ENCODE results near the gene P2RY6.

DNA sequence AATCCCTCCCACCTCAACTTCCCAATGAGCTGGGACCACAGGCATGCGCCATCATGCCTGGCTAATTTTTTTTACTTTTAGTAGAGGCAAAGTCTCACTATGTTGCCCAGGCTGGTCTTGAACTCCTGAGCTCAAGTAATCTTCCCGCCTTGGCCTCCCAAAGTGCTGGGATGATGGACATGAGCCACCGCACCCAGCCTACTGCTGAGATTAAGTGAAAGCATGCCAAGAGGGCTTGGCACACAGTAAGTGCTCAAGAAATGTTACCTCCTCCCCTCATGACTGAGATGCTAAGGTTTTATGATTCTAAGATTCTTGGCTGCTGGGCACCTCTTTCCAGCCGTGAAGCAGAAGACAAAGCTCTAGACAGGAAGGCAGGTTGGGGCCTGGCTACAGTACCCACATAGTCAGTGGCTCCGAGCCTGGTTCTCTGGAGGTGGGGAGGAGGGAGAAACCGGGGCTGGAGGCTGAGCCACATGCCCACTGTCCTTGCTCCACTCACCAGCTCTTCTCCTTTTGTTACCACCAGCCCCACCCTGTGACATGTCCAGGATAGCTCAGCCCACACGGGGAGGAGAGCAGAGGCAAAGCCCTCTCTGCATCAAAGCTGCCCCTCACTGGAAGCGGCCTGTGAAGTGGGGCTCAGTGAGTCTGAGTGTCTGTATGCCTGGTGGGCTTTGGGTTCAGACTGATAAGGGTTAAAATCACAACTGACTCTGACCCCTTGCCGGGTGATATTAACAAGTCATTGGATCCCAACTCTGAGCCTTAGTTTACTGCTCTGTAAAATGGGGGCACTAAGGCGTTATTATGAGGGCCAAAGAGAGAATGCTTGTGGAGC is 48.8 kb downstream of the P2RY6 start:
- TF ChIP-seq, protein P1, sequence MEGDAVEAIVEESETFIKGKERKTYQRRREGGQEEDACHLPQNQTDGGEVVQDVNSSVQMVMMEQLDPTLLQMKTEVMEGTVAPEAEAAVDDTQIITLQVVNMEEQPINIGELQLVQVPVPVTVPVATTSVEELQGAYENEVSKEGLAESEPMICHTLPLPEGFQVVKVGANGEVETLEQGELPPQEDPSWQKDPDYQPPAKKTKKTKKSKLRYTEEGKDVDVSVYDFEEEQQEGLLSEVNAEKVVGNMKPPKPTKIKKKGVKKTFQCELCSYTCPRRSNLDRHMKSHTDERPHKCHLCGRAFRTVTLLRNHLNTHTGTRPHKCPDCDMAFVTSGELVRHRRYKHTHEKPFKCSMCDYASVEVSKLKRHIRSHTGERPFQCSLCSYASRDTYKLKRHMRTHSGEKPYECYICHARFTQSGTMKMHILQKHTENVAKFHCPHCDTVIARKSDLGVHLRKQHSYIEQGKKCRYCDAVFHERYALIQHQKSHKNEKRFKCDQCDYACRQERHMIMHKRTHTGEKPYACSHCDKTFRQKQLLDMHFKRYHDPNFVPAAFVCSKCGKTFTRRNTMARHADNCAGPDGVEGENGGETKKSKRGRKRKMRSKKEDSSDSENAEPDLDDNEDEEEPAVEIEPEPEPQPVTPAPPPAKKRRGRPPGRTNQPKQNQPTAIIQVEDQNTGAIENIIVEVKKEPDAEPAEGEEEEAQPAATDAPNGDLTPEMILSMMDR (conservative IDR thresholded peaks at IDR 0.05): no peak
- TF ChIP-seq EZH2 (IDR thresholded peaks at IDR 0.05; ENCODE audit: low read depth): no peak
